ENCODE data around the gene FAM181A.

Gene FAM181A

DNA sequence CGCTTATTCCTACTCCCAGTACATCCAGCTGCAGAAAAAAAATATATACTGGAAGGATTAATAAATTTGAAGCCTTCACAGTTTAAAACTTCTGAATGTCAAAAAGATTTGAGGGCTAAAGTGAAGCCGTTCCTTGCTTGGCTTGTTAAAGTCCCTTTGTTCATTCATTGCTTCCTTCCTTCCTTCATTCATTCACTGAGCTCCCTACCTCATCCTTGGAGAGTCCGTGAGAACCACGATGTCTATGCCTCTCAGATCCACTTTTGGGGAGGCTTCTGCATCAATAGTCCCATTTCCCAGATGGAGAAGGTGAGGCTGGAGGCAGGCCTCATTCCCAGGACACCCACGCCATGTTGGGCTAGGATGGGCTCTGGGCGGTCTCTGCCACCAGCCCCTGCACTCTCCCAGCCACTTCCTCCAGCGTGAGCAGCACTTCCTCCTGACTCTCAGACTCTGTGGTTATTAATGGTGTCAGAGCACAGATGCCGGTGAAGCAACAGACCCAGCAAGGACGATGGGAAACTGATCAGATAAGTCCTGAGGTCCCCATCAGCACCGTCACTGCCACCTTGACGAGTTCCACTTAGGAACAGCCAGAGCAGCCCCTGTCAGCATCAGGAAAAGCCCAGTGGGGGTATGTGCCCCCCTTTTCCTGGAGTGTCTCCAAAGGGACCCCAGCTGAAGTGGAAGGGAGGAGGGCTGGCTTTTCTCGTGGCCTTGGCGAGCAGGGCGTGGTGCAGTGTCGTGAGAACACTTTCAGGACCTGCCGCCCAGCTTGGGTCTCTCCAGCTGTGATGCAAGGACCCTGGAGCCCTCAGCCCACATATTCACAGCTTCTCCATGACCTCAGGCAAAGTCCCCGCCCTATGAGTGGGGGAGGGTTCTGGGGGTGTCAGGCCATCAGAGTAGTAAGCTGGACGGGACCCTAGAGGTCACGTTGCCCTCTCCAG lies 28.0 kb downstream of the FAM181A start:
- TF ChIP-seq, protein P1, sequence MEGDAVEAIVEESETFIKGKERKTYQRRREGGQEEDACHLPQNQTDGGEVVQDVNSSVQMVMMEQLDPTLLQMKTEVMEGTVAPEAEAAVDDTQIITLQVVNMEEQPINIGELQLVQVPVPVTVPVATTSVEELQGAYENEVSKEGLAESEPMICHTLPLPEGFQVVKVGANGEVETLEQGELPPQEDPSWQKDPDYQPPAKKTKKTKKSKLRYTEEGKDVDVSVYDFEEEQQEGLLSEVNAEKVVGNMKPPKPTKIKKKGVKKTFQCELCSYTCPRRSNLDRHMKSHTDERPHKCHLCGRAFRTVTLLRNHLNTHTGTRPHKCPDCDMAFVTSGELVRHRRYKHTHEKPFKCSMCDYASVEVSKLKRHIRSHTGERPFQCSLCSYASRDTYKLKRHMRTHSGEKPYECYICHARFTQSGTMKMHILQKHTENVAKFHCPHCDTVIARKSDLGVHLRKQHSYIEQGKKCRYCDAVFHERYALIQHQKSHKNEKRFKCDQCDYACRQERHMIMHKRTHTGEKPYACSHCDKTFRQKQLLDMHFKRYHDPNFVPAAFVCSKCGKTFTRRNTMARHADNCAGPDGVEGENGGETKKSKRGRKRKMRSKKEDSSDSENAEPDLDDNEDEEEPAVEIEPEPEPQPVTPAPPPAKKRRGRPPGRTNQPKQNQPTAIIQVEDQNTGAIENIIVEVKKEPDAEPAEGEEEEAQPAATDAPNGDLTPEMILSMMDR (IDR thresholded peaks at IDR 0.05), result no peak

DNA sequence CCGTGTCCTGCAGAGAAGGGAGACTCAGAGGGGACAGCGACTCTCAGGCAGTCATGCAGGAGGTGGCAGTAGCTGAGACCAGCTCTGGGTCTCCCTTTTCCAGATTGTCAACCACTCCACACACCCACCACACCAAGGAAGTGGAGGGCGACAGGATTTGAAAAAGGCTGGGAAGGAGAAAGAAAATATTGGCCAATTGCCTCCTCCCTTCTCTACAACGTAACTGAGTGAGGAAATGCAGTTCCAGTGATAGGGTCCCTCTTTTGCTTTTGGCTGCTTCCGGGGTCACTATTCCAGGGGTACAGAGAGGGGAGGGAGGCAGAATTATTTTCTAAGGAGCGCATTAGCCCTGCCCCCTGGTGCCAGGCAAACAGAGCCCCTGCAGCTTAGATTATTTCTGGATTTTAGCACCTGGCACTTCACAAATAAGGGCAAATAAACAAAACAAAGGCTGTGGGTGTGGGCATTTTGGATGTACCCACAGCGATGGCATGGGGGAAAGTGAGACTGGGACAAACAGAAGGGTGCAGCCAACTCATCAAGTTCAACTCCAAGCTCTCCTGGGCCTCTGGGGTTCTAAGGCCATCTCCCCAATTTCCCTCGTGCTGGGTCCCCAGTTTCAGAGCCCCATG lies 28.8 kb downstream of the FAM181A start:
- TF ChIP-seq, protein P1 (IDR thresholded peaks at IDR 0.05), result no peak

DNA sequence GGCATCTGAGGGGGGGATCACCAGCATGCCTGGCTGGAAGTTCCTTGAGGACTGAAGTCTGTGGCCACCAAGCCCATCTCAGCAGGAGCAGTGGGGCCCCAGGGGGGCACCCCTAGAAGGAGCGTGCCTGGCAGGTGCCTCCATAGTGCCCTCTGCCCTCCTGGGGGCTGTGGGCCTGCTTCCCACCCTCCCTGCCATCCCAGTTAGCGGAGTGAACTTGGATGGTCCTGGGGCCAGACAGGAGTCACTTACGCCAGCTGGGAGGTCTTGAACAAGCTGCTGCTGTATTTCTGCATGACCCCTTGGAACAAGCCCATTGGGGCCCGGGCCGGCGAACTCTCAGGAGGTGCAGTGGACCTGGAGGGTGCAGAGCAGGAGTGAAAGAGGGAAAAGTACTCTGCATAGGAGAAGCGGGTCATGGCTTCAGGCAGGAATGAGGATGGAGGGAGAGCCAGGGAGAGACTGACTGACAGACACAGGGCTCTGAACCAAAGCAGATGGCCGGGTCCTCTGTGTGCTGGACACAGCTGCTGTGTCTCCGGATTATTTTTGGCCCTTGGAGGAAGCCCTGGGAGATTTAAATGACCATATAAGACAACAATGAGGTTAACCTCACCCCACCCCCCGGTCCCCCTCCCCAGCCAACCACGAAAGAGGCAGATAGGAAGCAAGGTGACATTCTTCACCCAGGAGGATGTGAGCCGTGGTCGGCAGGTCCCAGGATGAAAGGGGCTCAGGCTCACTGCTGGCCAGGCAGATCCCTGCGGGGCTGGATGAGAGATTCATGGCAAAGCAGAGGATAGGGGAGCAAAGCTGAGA lies 29.6 kb downstream of the FAM181A start:
- TF ChIP-seq, protein P1 (IDR thresholded peaks at IDR 0.05), result no peak

GRCh38 chr14:93957333-93957710 lies 30.2 kb downstream of the FAM181A start:
- TF ChIP-seq, protein P1 (IDR thresholded peaks at IDR 0.05), result no peak

GRCh38 chr14:93957751-93958566 lies 30.8 kb downstream of the FAM181A start:
- TF ChIP-seq, protein P1 (IDR thresholded peaks at IDR 0.05), result no peak

DNA sequence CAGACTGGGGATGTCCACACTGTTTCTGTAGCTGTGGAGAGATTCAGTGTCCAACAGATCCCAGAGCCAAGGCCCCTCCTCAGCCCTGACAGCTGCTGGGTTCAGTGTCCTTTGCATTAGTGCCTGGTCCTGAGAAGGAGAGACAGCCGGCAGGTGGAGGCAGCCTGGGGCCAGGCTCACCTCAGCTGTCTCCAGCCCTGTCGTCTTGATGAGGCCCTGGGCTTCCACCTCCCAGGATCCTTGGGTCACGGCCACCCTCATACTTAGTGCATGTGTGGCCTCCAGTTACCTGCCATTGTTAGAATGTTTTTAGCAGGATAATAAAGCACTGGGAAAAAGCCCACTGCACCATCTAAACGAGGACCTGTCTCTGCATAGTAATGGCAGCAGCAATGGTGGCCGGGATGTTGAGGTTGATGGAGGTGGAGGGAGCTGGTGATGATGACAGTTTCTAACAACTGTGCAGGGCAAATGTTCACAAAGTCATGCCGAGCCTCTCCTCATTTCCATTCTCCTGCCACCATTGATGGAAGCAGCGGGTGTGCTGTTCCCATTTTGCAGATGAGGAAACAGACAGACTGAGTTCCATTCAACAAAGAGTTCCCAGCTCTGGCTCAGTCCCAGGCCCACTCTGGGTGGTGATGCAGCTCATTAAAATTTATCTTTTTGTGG lies 31.6 kb downstream of the FAM181A start:
- TF ChIP-seq, protein P1 (IDR thresholded peaks at IDR 0.05), result no peak
